WTC11 (cell line): ENCODE data around the gene RYR3. TPM values are rescaled to one million over a fixed set of nuclear protein-coding genes. Genes with fewer than 3 reads are reported as not detected.

Experiments
- ATAC-seq: fragments of 200-7000 bp; cut with Tn5 transposase; 2 replicates; pipeline ENCODE4 v1.10.0; 2021; ENCODE audit warnings: mild to moderate bottlenecking, moderate library complexity
- CTCF ChIA-PET: fragments of 300-600 bp; sonication (Branson Sonifier 250); formaldehyde crosslinking; loops from one replicate; lab custom pipeline; 2021; ENCODE audit warnings: antibody characterized with exemption; lab: Charles Lee
- POLR2A ChIA-PET: fragments of 350-600 bp; sonication (Branson Sonifier 250); formaldehyde crosslinking; loops from one replicate; lab custom pipeline; 2021; ENCODE audit warnings: antibody characterized with exemption; lab: Charles Lee
- DNase-seq: peaks from one replicate; pipeline ENCODE4 v3.0.0; 2021; ENCODE audit warnings: low spot score
- H3K27ac Mint-ChIP-seq: 2 replicates; pipeline ENCODE4 v1.8.0; 2021; ENCODE audit warnings: mixed read lengths
- H3K27me3 Mint-ChIP-seq: 2 replicates; pipeline ENCODE4 v1.8.0; 2021; ENCODE audit warnings: low read depth, mild to moderate bottlenecking, moderate library complexity, mixed read lengths
- H3K36me3 Mint-ChIP-seq: 2 replicates; pipeline ENCODE4 v1.8.0; 2021; ENCODE audit warnings: mixed read lengths
- H3K4me1 Mint-ChIP-seq: 2 replicates; pipeline ENCODE4 v1.8.0; 2022; ENCODE audit warnings: mixed read lengths
- H3K4me3 Mint-ChIP-seq: 2 replicates; pipeline ENCODE4 v1.8.0; 2021; ENCODE audit warnings: mild to moderate bottlenecking, moderate library complexity, mixed read lengths
- H3K9me3 Mint-ChIP-seq: 2 replicates; pipeline ENCODE4 v1.8.0; 2021; ENCODE audit warnings: mixed read lengths
- CBFB ChIP-seq: sonication (generic); formaldehyde crosslinking; IDR thresholded peaks from 2 replicates; pipeline ENCODE4 v1.8.1; 2022; ENCODE audit warnings: mild to moderate bottlenecking, low read depth, missing genetic modification reagents
- CTCF ChIP-seq: fragments of 200-600 bp; IDR thresholded peaks from 2 replicates; pipeline ENCODE4 v1.8.0; 2022; ENCODE audit warnings: antibody characterized with exemption
- EMX1 ChIP-seq: fragments of 250-450 bp; sonication (Bioruptor Pico); IDR thresholded peaks from 2 replicates; pipeline ENCODE4 v1.8.0; 2021; ENCODE audit warnings: mild to moderate bottlenecking
- GABPB1 ChIP-seq: sonication (generic); formaldehyde crosslinking; IDR thresholded peaks from 2 replicates; pipeline ENCODE4 v1.8.1; 2023; ENCODE audit warnings: mild to moderate bottlenecking, missing genetic modification reagents
- GTF2I ChIP-seq: fragments of 250-450 bp; sonication (Bioruptor Pico); conservative IDR thresholded peaks from 2 replicates; pipeline ENCODE4 v1.4.0; 2021; ENCODE audit warnings: mild to moderate bottlenecking
- HMGXB4 ChIP-seq: sonication (generic); formaldehyde crosslinking; IDR thresholded peaks from 2 replicates; pipeline ENCODE4 v1.8.1; 2023; ENCODE audit warnings: mild to moderate bottlenecking, moderate library complexity, missing genetic modification reagents
- JUN ChIP-seq: sonication (generic); formaldehyde crosslinking; IDR thresholded peaks from 2 replicates; pipeline ENCODE4 v1.8.0; 2023; ENCODE audit warnings: mild to moderate bottlenecking, missing genetic modification reagents
- KAT7 ChIP-seq: sonication (generic); formaldehyde crosslinking; IDR thresholded peaks from 2 replicates; pipeline ENCODE4 v1.8.1; 2023; ENCODE audit warnings: missing genetic modification reagents, mild to moderate bottlenecking, borderline replicate concordance
- MLX ChIP-seq: sonication (generic); formaldehyde crosslinking; IDR thresholded peaks from 2 replicates; pipeline ENCODE4 v1.8.1; 2023; ENCODE audit warnings: mild to moderate bottlenecking, missing genetic modification reagents, moderate library complexity
- MXD4 ChIP-seq: fragments of 250-450 bp; sonication (Bioruptor Pico); IDR thresholded peaks from 2 replicates; pipeline ENCODE4 v1.8.0; 2021; ENCODE audit warnings: mild to moderate bottlenecking, moderate library complexity, borderline replicate concordance
- NR2C2 ChIP-seq: sonication (generic); formaldehyde crosslinking; IDR thresholded peaks from 2 replicates; pipeline ENCODE4 v1.8.0; 2022; ENCODE audit warnings: mild to moderate bottlenecking, missing genetic modification reagents
- RELA ChIP-seq: sonication (generic); formaldehyde crosslinking; IDR thresholded peaks from 2 replicates; pipeline ENCODE4 v1.8.1; 2022; ENCODE audit warnings: missing genetic modification reagents, mild to moderate bottlenecking, borderline replicate concordance
- RORB ChIP-seq: fragments of 250-450 bp; sonication (Bioruptor Pico); IDR thresholded peaks from 2 replicates; pipeline ENCODE4 v1.9.0; 2021; ENCODE audit warnings: mild to moderate bottlenecking
- SOX15 ChIP-seq: fragments of 250-450 bp; sonication (Bioruptor Pico); IDR thresholded peaks from 2 replicates; pipeline ENCODE4 v1.9.0; 2021; ENCODE audit warnings: mild to moderate bottlenecking
- TEAD1 ChIP-seq: sonication (generic); formaldehyde crosslinking; IDR thresholded peaks from 2 replicates; pipeline ENCODE4 v1.8.0; 2022; ENCODE audit warnings: mild to moderate bottlenecking, missing genetic modification reagents
- USF1 ChIP-seq: sonication (generic); formaldehyde crosslinking; IDR thresholded peaks from 2 replicates; pipeline ENCODE4 v1.8.0; 2022; ENCODE audit warnings: mild to moderate bottlenecking, missing genetic modification reagents
- ZBTB43 ChIP-seq: sonication (generic); formaldehyde crosslinking; IDR thresholded peaks from 2 replicates; pipeline ENCODE4 v1.8.1; 2023; ENCODE audit warnings: mild to moderate bottlenecking, missing genetic modification reagents
- ZMAT4 ChIP-seq: fragments of 250-450 bp; sonication (Bioruptor Pico); IDR thresholded peaks from 2 replicates; pipeline ENCODE4 v1.9.0; 2021; ENCODE audit warnings: mild to moderate bottlenecking
- ZNF219 ChIP-seq: sonication (generic); formaldehyde crosslinking; IDR thresholded peaks from 2 replicates; pipeline ENCODE4 v1.8.0; 2023; ENCODE audit warnings: missing genetic modification reagents, mild to moderate bottlenecking, borderline replicate concordance
- ZNF423 ChIP-seq: fragments of 250-450 bp; sonication (Bioruptor Pico); IDR thresholded peaks from 2 replicates; pipeline ENCODE4 v2.1.2; 2022; ENCODE audit warnings: mild to moderate bottlenecking, moderate library complexity
- ZNF532 ChIP-seq: fragments of 250-450 bp; sonication (Bioruptor Pico); IDR thresholded peaks from 2 replicates; pipeline ENCODE4 v1.9.0; 2021; ENCODE audit warnings: mild to moderate bottlenecking, borderline replicate concordance
- ZNF671 ChIP-seq: fragments of 250-450 bp; sonication (Bioruptor Pico); IDR thresholded peaks from 2 replicates; pipeline ENCODE4 v1.8.0; 2021; ENCODE audit warnings: mild to moderate bottlenecking
- ZSCAN18 ChIP-seq: fragments of 250-450 bp; sonication (Bioruptor Pico); IDR thresholded peaks from 2 replicates; pipeline ENCODE4 v2.1.2; 2022; ENCODE audit warnings: mild to moderate bottlenecking, moderate library complexity
- total RNA-seq: library from RNA; stranded (reverse); gene quantifications from 3 replicates; pipeline ENCODE4 v1.2.3, GENCODE V29; 2021

RYR3 gene
- total RNA-seq, 1 experiment from 2014 or later, result 1.4 TPM

- ChIA-PET POLR2A (interaction anchor here (0.7 kb wide), 1 partner anchor 87 kb away, joined by 3 read pairs; no protein-coding TSS in a partner anchor), CTCF (no interaction called here)
- H3K27ac Mint-ChIP-seq, result peak overlapping the region; percentile 87; the same call in 1 of the 2 replicates
- 0 out of 2 replicates have a peak, but pooled peaks cover 5% of the 10 kb centered on the region for H3K36me3 Mint-ChIP-seq
- ATAC-seq, result no peak; the same call in 1 of the 2 replicates
- TF ChIP-seq ZNF423 (CRISPR knock-in tag) (no peak), RORB (CRISPR knock-in tag) (no peak), ZBTB43 (CRISPR knock-in tag) (no peak), ZNF219 (CRISPR knock-in tag) (no peak), ZSCAN18 (CRISPR knock-in tag) (no peak), KAT7 (no peak), ZNF671 (CRISPR knock-in tag) (no peak), CBFB (no peak), MLX (CRISPR knock-in tag) (no peak), GTF2I (CRISPR knock-in tag) (no peak), USF1 (CRISPR knock-in tag) (no peak), ZMAT4 (CRISPR knock-in tag) (no peak), NR2C2 (no peak), CTCF (no peak), HMGXB4 (CRISPR knock-in tag) (no peak), GABPB1 (CRISPR knock-in tag) (no peak), SOX15 (CRISPR knock-in tag) (no peak)
- H3K9me3 Mint-ChIP-seq, result peaks cover 13% of the 10 kb centered on the region
- H3K27me3 Mint-ChIP-seq, result no peaks in the 10 kb centered on the region
- peaks cover 4% of the 10 kb centered on the region for H3K4me1 Mint-ChIP-seq
- DNase-seq, result no peak
- H3K4me3 Mint-ChIP-seq, result no peak overlapping the region
Observed at GRCh38 chr15:33888176-33888575, 577.4 kb downstream of the RYR3 start.

- H3K9me3 Mint-ChIP-seq, result no peaks in the 10 kb centered on the region
- H3K27me3 Mint-ChIP-seq, result no peaks in the 10 kb centered on the region
- no peak overlapping the region for H3K4me3 Mint-ChIP-seq
- H3K4me1 Mint-ChIP-seq, result no peaks in the 10 kb centered on the region
- H3K27ac Mint-ChIP-seq, result no peak overlapping the region
- POLR2A ChIA-PET, result interaction anchor here (0.7 kb wide), 1 partner anchor 89 kb away, joined by 4 read pairs; no protein-coding TSS in a partner anchor
- H3K36me3 Mint-ChIP-seq, result no peaks in the 10 kb centered on the region
- CTCF ChIA-PET, result interaction anchor here (0.6 kb wide), 1 partner anchor 155 kb away, joined by 4 read pairs; no protein-coding TSS in a partner anchor
- DNase-seq (no peak), ATAC-seq (no peak)
- no peak for TF ChIP-seq ZMAT4 (CRISPR knock-in tag)
- TF ChIP-seq MLX (CRISPR knock-in tag), result no peak
- no peak for TF ChIP-seq TEAD1
- TF ChIP-seq EMX1, result no peak
- no peak for TF ChIP-seq RELA (CRISPR knock-in tag)
- no peak for TF ChIP-seq JUN (CRISPR knock-in tag)
- TF ChIP-seq ZNF532 (CRISPR knock-in tag), result no peak
- no peak for TF ChIP-seq MXD4 (CRISPR knock-in tag)
Observed at GRCh38 chr15:33894193-33894592, 583.4 kb downstream of the RYR3 start.
